GM19395 (cell line): Measurements from ENCODE around the gene KCNT1.

ENCODE experiments used
- ATAC-seq: cut with Tn5 transposase; IDR thresholded peaks from one replicate; pipeline ENCODE4 v1.9.1; 2021; ENCODE audit warnings: mild to moderate bottlenecking, moderate library complexity; ENCODE audit not compliant: unreplicated experiment

Gene KCNT1

GRCh38 chr9:135815830-135816650 lies 114.1 kb downstream of the KCNT1 start:
- ATAC-seq: no peak

GRCh38 chr9:135816651-135816970 lies 114.6 kb downstream of the KCNT1 start:
- ATAC-seq: no peak

GRCh38 chr9:135817951-135818717 lies 116.1 kb downstream of the KCNT1 start:
- no peak for ATAC-seq

GRCh38 chr9:135818718-135819475 lies 116.9 kb downstream of the KCNT1 start:
- ATAC-seq: no peak

- no peak for ATAC-seq
Observed at GRCh38 chr9:135819905-135820304, 117.9 kb downstream of the KCNT1 start.

- no peak for ATAC-seq
Observed at GRCh38 chr9:135820661-135821060, 118.7 kb downstream of the KCNT1 start.

GRCh38 chr9:135821116-135821515 lies 119.1 kb downstream of the KCNT1 start:
- no peak for ATAC-seq

GRCh38 chr9:135821733-135822373 lies 119.9 kb downstream of the KCNT1 start:
- no peak for ATAC-seq

GRCh38 chr9:135822374-135822755 lies 120.4 kb downstream of the KCNT1 start:
- ATAC-seq: no peak

GRCh38 chr9:135823036-135823435 lies 121.1 kb downstream of the KCNT1 start:
- no peak for ATAC-seq

- no peak for ATAC-seq
Observed at GRCh38 chr9:135825435-135826187, 123.6 kb downstream of the KCNT1 start.

GRCh38 chr9:135826188-135826545 lies 124.2 kb downstream of the KCNT1 start:
- ATAC-seq: no peak

GRCh38 chr9:135827301-135827700 lies 125.3 kb downstream of the KCNT1 start:
- ATAC-seq: no peak

- no peak for ATAC-seq
Observed at GRCh38 chr9:135827866-135828580, 126.0 kb downstream of the KCNT1 start.

GRCh38 chr9:135828656-135829055 lies 126.7 kb downstream of the KCNT1 start:
- no peak for ATAC-seq

GRCh38 chr9:135830496-135830895 lies 128.5 kb downstream of the KCNT1 start:
- ATAC-seq: no peak

GRCh38 chr9:135833864-135834263 lies 131.9 kb downstream of the KCNT1 start:
- ATAC-seq: no peak

- ATAC-seq: no peak
Observed at GRCh38 chr9:135835131-135835530, 133.1 kb downstream of the KCNT1 start.

GRCh38 chr9:135839516-135839915 lies 137.5 kb downstream of the KCNT1 start:
- ATAC-seq: no peak

GRCh38 chr9:135840107-135840506 lies 138.1 kb downstream of the KCNT1 start:
- ATAC-seq: no peak
